ENCODE measurements around the gene TFDP1. TPM values are rescaled to one million over a fixed set of nuclear protein-coding genes. Genes with fewer than 3 reads are reported as not detected.

The TFDP1 gene
- total RNA-seq, 6 experiments from 2014 or later, result 21.7 to 26.9 (median 25.1) TPM

- H3K4me1 ChIP-seq, result no peaks in the 10 kb centered on the region
- DNase-seq (peak; percentile 3 to 42 (median 35)), ATAC-seq (no peak)
- H3K4me3 ChIP-seq, result no peak overlapping the region
- peaks cover 0 to 5% (median 4%) of the 10 kb centered on the region in 4 donors for H3K36me3 ChIP-seq
- intact Hi-C loops (cut with DNase I), result no loop called here
- H3K9me3 ChIP-seq, result no peaks in the 10 kb centered on the region
- H3K27ac ChIP-seq, result no peak overlapping the region
- TF ChIP-seq POLR2A (IDR thresholded peaks at IDR 0.05), result no peak
- TF ChIP-seq, protein P1, sequence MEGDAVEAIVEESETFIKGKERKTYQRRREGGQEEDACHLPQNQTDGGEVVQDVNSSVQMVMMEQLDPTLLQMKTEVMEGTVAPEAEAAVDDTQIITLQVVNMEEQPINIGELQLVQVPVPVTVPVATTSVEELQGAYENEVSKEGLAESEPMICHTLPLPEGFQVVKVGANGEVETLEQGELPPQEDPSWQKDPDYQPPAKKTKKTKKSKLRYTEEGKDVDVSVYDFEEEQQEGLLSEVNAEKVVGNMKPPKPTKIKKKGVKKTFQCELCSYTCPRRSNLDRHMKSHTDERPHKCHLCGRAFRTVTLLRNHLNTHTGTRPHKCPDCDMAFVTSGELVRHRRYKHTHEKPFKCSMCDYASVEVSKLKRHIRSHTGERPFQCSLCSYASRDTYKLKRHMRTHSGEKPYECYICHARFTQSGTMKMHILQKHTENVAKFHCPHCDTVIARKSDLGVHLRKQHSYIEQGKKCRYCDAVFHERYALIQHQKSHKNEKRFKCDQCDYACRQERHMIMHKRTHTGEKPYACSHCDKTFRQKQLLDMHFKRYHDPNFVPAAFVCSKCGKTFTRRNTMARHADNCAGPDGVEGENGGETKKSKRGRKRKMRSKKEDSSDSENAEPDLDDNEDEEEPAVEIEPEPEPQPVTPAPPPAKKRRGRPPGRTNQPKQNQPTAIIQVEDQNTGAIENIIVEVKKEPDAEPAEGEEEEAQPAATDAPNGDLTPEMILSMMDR (IDR thresholded peaks at IDR 0.05), result no peak
- WGBS (ENCODE audit: insufficient coverage, low coverage, low lambda C conversion rate, missing lambda C conversion rate), result 96% methylated on average over 4 of the region's 12 CpGs
- H3K27me3 ChIP-seq, result no peaks in the 10 kb centered on the region
Measured at GRCh38 chr13:113599391-113599790, 14.8 kb downstream of the TFDP1 start.

DNA sequence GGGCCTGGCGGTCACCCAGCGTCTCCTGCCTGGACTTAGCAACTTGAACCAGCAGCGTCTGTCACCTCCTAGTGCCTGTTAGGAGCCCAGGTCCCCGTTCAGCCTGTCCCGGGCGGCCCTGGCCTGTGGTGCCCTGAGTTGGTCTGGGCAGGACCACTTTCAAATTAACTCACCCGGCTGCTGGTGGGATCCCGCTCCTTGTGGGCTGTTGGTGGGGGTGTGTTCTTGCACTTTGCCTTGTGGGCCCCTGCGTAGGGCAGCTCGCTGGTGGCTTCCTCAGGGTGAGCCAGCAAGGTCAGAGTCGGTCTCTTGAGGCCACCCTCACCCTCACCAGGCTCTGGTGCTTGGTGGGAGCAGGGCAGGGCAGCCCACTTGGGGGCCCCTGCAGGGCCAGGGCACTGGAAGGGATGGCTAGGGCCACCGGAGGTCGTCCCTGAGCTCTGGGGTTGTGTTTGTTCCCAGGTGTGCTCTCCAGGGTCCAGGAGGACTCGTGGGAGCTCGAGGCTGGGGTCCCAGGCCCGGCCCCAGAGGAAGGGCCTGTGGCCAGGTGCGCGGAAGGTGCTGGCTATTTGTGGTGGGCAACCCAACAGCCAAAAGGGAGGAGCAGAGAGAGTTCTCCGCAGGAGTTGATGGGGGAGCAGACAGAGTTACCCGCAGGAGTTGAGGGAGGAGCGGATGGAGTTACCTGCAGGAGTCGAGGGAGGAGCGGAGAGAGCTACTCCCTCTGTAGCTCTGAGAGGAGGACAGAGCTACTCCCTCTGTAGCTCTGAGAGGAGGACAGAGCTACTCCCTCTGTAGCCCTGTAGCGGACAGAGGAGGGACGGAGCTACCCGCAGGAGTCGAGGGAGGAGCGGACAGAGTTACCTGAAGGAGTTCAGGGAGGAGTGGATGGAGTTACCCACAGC, 16.9 kb downstream of the TFDP1 start:
- over 99% methylated on average over 16 of the region's 28 CpGs for WGBS (ENCODE audit: insufficient coverage, low coverage, low lambda C conversion rate, missing lambda C conversion rate)
- H3K27me3 ChIP-seq, result no peaks in the 10 kb centered on the region
- H3K36me3 ChIP-seq, result peaks cover 0 to 5% (median 1%) of the 10 kb centered on the region in 4 donors
- H3K27ac ChIP-seq, result no peak overlapping the region
- ATAC-seq (no peak), DNase-seq (peak in 1 of 3 donors; percentile 45)
- intact Hi-C loops (cut with DNase I), result no loop called here
- no peaks in the 10 kb centered on the region for H3K4me1 ChIP-seq
- no peak for TF ChIP-seq POLR2A (IDR thresholded peaks at IDR 0.05)
- TF ChIP-seq, protein P1 (IDR thresholded peaks at IDR 0.05), result no peak
- H3K9me3 ChIP-seq, result no peaks in the 10 kb centered on the region
- no peak overlapping the region for H3K4me3 ChIP-seq

GRCh38 chr13:113602291-113602988, 17.9 kb downstream of the TFDP1 start:
- no peaks in the 10 kb centered on the region for H3K27me3 ChIP-seq
- H3K4me3 ChIP-seq, result no peak overlapping the region
- peak in 1 of 3 donors; percentile 18 for DNase-seq
- TF ChIP-seq, protein P1 (IDR thresholded peaks at IDR 0.05), result no peak
- no peak for TF ChIP-seq POLR2A (IDR thresholded peaks at IDR 0.05)
- H3K9me3 ChIP-seq, result no peaks in the 10 kb centered on the region
- no peak overlapping the region for H3K27ac ChIP-seq
- 83% methylated on average over 6 of the region's 15 CpGs for WGBS (ENCODE audit: insufficient coverage, low coverage, low lambda C conversion rate, missing lambda C conversion rate)
- intact Hi-C loops (cut with DNase I), result no loop called here
- peaks cover 0 to 5% (median 0%) of the 10 kb centered on the region in 4 donors for H3K36me3 ChIP-seq
- no peaks in the 10 kb centered on the region for H3K4me1 ChIP-seq
- ATAC-seq, result no peak

DNA sequence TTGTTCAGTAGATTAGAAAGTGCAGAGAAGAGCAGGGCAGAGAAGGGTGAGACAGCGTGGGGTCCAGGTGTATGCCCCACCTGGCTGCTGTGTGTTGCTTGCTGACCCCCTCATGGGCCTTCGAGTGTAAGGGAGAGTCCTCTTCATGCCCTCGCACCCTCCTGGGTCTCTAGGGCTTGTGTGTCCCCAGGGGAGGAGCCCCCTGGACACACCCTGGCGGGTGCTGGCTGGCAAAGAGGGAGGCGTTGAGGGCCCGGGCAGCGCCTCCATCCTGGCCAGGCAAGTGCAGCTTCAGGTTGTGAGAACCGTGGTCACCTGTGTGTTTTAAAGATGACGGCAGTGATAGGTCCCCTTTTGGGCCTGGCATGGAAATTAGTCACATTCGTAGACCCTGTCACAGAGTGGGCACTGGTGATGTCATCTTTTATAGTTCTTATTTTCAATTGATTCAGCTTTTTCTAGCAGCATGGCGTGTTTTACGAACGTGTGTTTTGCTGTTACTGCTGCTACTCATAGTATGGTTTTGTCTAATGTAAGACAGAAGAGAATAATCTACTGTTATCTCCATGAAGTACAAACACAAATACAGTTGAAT, 18.7 kb downstream of the TFDP1 start:
- TF ChIP-seq, protein P1 (IDR thresholded peaks at IDR 0.05), result no peak
- no peak for TF ChIP-seq POLR2A (IDR thresholded peaks at IDR 0.05)
- DNase-seq (peak in 1 of 3 donors; percentile 0), ATAC-seq (no peak)
- intact Hi-C loops (cut with DNase I), result no loop called here
- H3K4me3 ChIP-seq, result no peak overlapping the region
- no peaks in the 10 kb centered on the region for H3K27me3 ChIP-seq
- 89% methylated on average over 8 of the region's 13 CpGs for WGBS (ENCODE audit: insufficient coverage, low coverage, low lambda C conversion rate, missing lambda C conversion rate)
- H3K36me3 ChIP-seq, result peaks cover 0 to 5% (median 0%) of the 10 kb centered on the region in 4 donors
- H3K9me3 ChIP-seq, result no peaks in the 10 kb centered on the region
- H3K27ac ChIP-seq, result no peak overlapping the region
- no peaks in the 10 kb centered on the region for H3K4me1 ChIP-seq

Measured in right lobe of liver (tissue), 6 donors.